SK-N-SH treated with all-trans-retinoic acid at 6 μM for 48 hours (cell line): ENCODE measurements around the gene CAPG.
"Not testable (repeated sequence)": the region's sequence is repeated elsewhere in the genome, so short reads cannot be mapped to it uniquely, and the experiment has no call there.

Experiments
- ATAC-seq: fragments of 200-7000 bp; cut with Tn5 transposase; 3 replicates; pipeline ENCODE4 v1.9.1; 2020; ENCODE audit warnings: mild to moderate bottlenecking, moderate library complexity
- BACH2 ChIP-seq: fragments of 250-450 bp; sonication (Bioruptor Pico); IDR thresholded peaks from 2 replicates; pipeline ENCODE4 v1.9.0; 2021; ENCODE audit warnings: mild to moderate bottlenecking, borderline replicate concordance
- CSDC2 ChIP-seq: fragments of 250-450 bp; sonication (Bioruptor Pico); IDR thresholded peaks from 2 replicates; pipeline ENCODE4 v1.5.0; 2020; ENCODE audit warnings: mild to moderate bottlenecking, moderate library complexity
- CSRNP3 ChIP-seq: fragments of 250-450 bp; sonication (Bioruptor Pico); IDR thresholded peaks from 2 replicates; pipeline ENCODE4 v1.5.1; 2021; ENCODE audit warnings: mild to moderate bottlenecking, moderate library complexity
- ESRRG ChIP-seq: fragments of 250-450 bp; sonication (Bioruptor Pico); IDR thresholded peaks from 2 replicates; pipeline ENCODE4 v1.6.1; 2021; ENCODE audit warnings: mild to moderate bottlenecking
- GLIS3 ChIP-seq: fragments of 250-450 bp; sonication (Bioruptor Pico); IDR thresholded peaks from 2 replicates; pipeline ENCODE4 v1.5.0; 2020; ENCODE audit warnings: mild to moderate bottlenecking, moderate library complexity
- OSR1 ChIP-seq: fragments of 250-450 bp; sonication (Bioruptor Pico); IDR thresholded peaks from 2 replicates; pipeline ENCODE4 v1.8.0; 2022; ENCODE audit warnings: moderate library complexity, mild to moderate bottlenecking, inconsistent platforms
- PPARA ChIP-seq: fragments of 250-450 bp; sonication (Bioruptor Pico); IDR thresholded peaks from 2 replicates; pipeline ENCODE4 v1.5.0; 2020; ENCODE audit warnings: mild to moderate bottlenecking, borderline replicate concordance
- RARB ChIP-seq: fragments of 250-450 bp; sonication (Bioruptor Pico); IDR thresholded peaks from 2 replicates; pipeline ENCODE4 v1.8.0; 2021; ENCODE audit warnings: mild to moderate bottlenecking, moderate library complexity
- SNAI2 ChIP-seq: fragments of 250-450 bp; sonication (Bioruptor Pico); IDR thresholded peaks from 2 replicates; pipeline ENCODE4 v1.5.0; 2020; ENCODE audit warnings: mild to moderate bottlenecking, moderate library complexity
- TOX ChIP-seq: fragments of 250-450 bp; sonication (Bioruptor Pico); IDR thresholded peaks from 2 replicates; pipeline ENCODE4 v1.8.0; 2021; ENCODE audit warnings: mild to moderate bottlenecking, moderate library complexity, borderline replicate concordance
- TSHZ2 ChIP-seq: fragments of 250-450 bp; sonication (Bioruptor Pico); IDR thresholded peaks from 2 replicates; pipeline ENCODE4 v1.5.0; 2020; ENCODE audit warnings: mild to moderate bottlenecking, moderate library complexity
- ZC3H10 ChIP-seq: fragments of 250-450 bp; sonication (Bioruptor Pico); IDR thresholded peaks from 2 replicates; pipeline ENCODE4 v1.5.1; 2021; ENCODE audit warnings: mild to moderate bottlenecking, moderate library complexity
- ZFP3 ChIP-seq: fragments of 250-450 bp; sonication (Bioruptor Pico); IDR thresholded peaks from 2 replicates; pipeline ENCODE4 v1.5.0; 2020; ENCODE audit warnings: mild to moderate bottlenecking, moderate library complexity
- ZFP30 ChIP-seq: fragments of 450-650 bp; formaldehyde crosslinking; IDR thresholded peaks from 2 replicates; pipeline ENCODE4 v1.5.0; 2022; ENCODE audit warnings: mild to moderate bottlenecking, moderate library complexity
- ZNF565 ChIP-seq: fragments of 450-650 bp; formaldehyde crosslinking; conservative IDR thresholded peaks from 2 replicates; pipeline ENCODE4 v1.5.0; 2020; ENCODE audit warnings: low read depth, mild to moderate bottlenecking, moderate library complexity
- ZNF70 ChIP-seq: fragments of 450-650 bp; formaldehyde crosslinking; IDR thresholded peaks from 2 replicates; pipeline ENCODE4 v1.5.0; 2020; ENCODE audit warnings: mild to moderate bottlenecking, moderate library complexity

Gene CAPG

GRCh38 chr2:85418132-85419008 lies 8.2 kb upstream of the CAPG start, which contains the start of gene SH2D6:
TSS of gene SH2D6 (plus strand) at chr2:85418714. CDS start at chr2:85429466, 10,752 bp downstream.
- TF ChIP-seq ESRRG (no peak), OSR1 (CRISPR knock-in tag) (no peak)
- TF ChIP-seq, all 23 proteins: peak for 0
- ATAC-seq: peak; percentile 90

- TF ChIP-seq ESRRG (no peak), TSHZ2 (CRISPR knock-in tag) (no peak)
- ATAC-seq: no peak
These were observed 5.9 kb upstream of the CAPG start for GRCh38 chr2:85415980-85416650.

GRCh38 chr2:85414761-85415553 lies 4.8 kb upstream of the CAPG start:
- no peak for ATAC-seq
- TF ChIP-seq ZC3H10 (CRISPR knock-in tag) (no peak), CSDC2 (CRISPR knock-in tag) (no peak), CSRNP3 (CRISPR knock-in tag) (no peak), ZFP30 (CRISPR knock-in tag) (no peak), TOX (CRISPR knock-in tag) (no peak), ZNF565 (CRISPR knock-in tag) (no peak), GLIS3 (CRISPR knock-in tag) (no peak), OSR1 (CRISPR knock-in tag) (no peak), ZNF70 (no peak), RARB (no peak), SNAI2 (CRISPR knock-in tag) (no peak), ZFP3 (CRISPR knock-in tag) (no peak), BACH2 (CRISPR knock-in tag) (no peak), TSHZ2 (CRISPR knock-in tag) (no peak), PPARA (no peak)

- not testable (repeated sequence) for ATAC-seq
These were observed 4.2 kb upstream of the CAPG start for GRCh38 chr2:85414421-85414759.
